ENCODE data around the gene STXBP6. TPM values are rescaled to one million over a fixed set of nuclear protein-coding genes. Genes with fewer than 3 reads are reported as not detected.

Gene STXBP6
- total RNA-seq, 1 donor from 2014 or later, result 29.4 TPM

- Histone ChIP-seq H3K27ac (no peak overlapping the region), H3K36me3 (no peaks in the 10 kb centered on the region), H3K4me3 (no peak overlapping the region), H3K9me3 (no peaks in the 10 kb centered on the region), H3K4me1 (peaks cover 16% of the 10 kb centered on the region), H3K27me3 (ENCODE audit: low read depth) (no peaks in the 10 kb centered on the region)
- DNase-seq (no peak), ATAC-seq (no peak)
- no peak for TF ChIP-seq CTCF (IDR thresholded peaks at IDR 0.05)
- intact Hi-C loops (cut with DNase I), result no loop called here
Measured at GRCh38 chr14:25038044-25038668, 11.8 kb downstream of the STXBP6 start.

GRCh38 chr14:25037032-25037431 is 12.9 kb downstream of the STXBP6 start:
- no peak for ATAC-seq
- intact Hi-C loops (cut with DNase I), result no loop called here
- no peak for TF ChIP-seq CTCF (IDR thresholded peaks at IDR 0.05)
- H3K27ac ChIP-seq, result no peak overlapping the region
- H3K9me3 ChIP-seq, result no peaks in the 10 kb centered on the region
- DNase-seq, result no peak
- H3K4me3 ChIP-seq, result no peak overlapping the region
- H3K27me3 ChIP-seq (ENCODE audit: low read depth), result no peaks in the 10 kb centered on the region
- H3K36me3 ChIP-seq, result no peaks in the 10 kb centered on the region
- H3K4me1 ChIP-seq, result peaks cover 8% of the 10 kb centered on the region

DNA sequence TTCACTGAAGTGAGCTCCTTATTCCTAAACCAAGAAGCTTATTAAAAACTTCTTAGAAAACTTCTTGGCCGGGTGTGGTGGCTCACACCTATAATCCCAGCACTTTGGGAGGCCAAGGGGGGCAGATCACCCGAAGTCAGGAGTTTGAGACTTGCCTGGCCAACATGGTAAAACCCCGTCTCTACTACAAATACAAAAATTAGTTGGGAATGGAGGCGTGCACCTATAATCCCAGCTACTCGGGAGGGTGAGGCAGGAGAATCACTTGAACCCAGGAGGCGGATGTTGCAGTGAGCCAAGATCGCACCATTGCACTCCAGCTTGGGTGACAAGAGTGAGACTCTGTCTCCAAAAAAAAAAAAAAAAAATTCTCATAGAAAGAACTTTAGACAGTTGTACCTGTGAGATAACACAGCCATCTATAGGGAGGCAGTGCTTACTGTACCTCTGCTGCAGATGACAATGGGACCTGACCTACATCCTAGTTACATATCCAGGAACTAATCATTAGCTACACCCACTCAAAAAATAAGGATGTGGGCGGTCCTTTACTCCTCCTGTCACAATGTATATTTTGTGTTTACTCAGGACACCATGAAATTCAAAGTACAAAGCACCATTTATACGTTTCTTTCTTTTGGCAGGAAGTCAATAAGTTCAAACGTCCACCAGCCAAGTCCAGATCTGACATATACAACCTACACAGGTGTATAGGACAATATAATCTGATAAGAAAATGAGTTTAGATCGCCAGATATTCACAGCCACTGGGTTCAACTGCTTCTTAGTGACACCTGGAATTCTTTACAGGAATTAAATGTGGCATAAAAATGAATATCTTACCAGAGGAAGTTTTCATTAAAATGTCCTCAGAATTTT is 14.9 kb downstream of the STXBP6 start:
- intact Hi-C loops (cut with DNase I), result no loop called here
- H3K9me3 ChIP-seq, result no peaks in the 10 kb centered on the region
- ATAC-seq, result no peak
- DNase-seq, result no peak
- no peaks in the 10 kb centered on the region for H3K4me1 ChIP-seq
- no peak overlapping the region for H3K27ac ChIP-seq
- H3K36me3 ChIP-seq, result no peaks in the 10 kb centered on the region
- no peak for TF ChIP-seq CTCF (IDR thresholded peaks at IDR 0.05)
- no peak overlapping the region for H3K4me3 ChIP-seq
- no peaks in the 10 kb centered on the region for H3K27me3 ChIP-seq (ENCODE audit: low read depth)

DNA sequence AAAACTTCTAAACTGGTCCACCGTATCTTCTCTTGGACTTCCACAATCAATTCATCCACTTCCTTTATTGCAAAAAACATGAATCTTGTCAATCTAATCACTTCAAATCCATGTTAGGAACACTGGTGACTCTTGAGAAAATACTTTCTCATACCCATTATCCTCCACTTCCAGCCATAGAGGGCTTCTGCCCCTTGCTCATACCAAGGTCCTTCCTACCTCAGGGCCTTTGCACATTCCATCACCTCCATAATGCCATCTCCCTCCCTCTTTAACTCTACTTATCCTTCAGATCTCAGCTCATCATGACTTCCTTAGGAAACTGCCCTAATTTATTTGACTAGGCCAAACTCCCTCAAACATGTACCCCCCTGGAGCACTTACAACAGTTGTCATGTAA is 16.6 kb downstream of the STXBP6 start:
- DNase-seq (no peak), ATAC-seq (no peak)
- intact Hi-C loops (cut with DNase I), result no loop called here
- Histone ChIP-seq H3K4me1 (no peaks in the 10 kb centered on the region), H3K36me3 (no peaks in the 10 kb centered on the region), H3K27ac (no peak overlapping the region), H3K4me3 (no peak overlapping the region), H3K9me3 (no peaks in the 10 kb centered on the region), H3K27me3 (ENCODE audit: low read depth) (no peaks in the 10 kb centered on the region)
- TF ChIP-seq CTCF (IDR thresholded peaks at IDR 0.05), result no peak

DNA sequence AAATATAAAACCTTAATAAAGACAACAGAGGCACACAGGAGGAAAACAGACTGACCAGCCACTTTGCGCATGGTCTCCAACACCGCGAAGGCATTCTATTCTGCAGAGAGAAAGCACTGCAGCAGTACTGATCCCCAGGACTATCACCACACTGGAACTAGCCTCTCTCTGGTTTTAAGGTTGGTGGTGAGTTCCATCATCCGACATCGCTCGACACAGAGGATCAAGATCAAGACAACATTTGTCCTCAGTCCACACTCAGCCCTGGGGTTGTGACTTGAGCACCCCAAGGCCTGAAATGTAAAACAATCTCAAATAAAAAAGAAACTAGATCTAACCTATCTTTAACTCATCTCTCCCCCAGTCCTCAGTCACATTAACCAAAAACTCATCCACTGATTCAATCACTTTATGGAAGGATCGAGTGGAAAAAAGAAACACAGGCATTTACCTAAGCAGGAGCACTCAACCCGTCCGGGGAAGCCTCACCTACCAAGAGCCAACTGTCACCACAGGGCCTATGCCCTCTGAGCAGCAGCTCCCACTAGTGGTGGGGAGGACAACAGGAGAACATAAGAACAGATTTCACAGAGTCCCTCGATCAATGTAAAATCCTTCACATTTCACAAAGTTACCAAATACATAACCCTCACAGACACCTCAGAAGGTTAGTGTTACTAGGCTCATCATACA is 17.7 kb downstream of the STXBP6 start:
- peak; percentile 33 for TF ChIP-seq CTCF (IDR thresholded peaks at IDR 0.05)
- no peaks in the 10 kb centered on the region for H3K27me3 ChIP-seq (ENCODE audit: low read depth)
- H3K36me3 ChIP-seq, result no peaks in the 10 kb centered on the region
- no peaks in the 10 kb centered on the region for H3K4me1 ChIP-seq
- no peaks in the 10 kb centered on the region for H3K9me3 ChIP-seq
- DNase-seq (no peak), ATAC-seq (peak in 1 of 2 donors; percentile 51)
- no peak overlapping the region for H3K27ac ChIP-seq
- no peak overlapping the region for H3K4me3 ChIP-seq
- intact Hi-C loops (cut with DNase I), result no loop called here

Data from lower lobe of right lung (tissue), 2 donors.